Central memory CD8-positive, alpha-beta T cell (primary cell): ENCODE data around the gene FAM89B.

Source experiments
- ATAC-seq: fragments of 150-1000 bp; cut with Tn5 transposase; replicated peaks from 2 replicates; pipeline ENCODE4 v1.10.0; 2022; ENCODE audit warnings: mild to moderate bottlenecking, moderate FRiP score, moderate number of reproducible peaks; ENCODE audit not compliant: poor library complexity, severe bottlenecking; ENCODE audit errors: extremely low read depth
- DNase-seq, 2 donors: peaks; one replicate each; pipeline ENCODE4 v3.0.0; 2021; ENCODE audit warnings: low spot score in 2 of 2
- H3K27ac Mint-ChIP-seq: one replicate; pipeline ENCODE4 v1.8.0; 2022; ENCODE audit warnings: low read depth, mild to moderate bottlenecking, moderate library complexity, mixed read lengths
- H3K27me3 Mint-ChIP-seq: one replicate; pipeline ENCODE4 v1.8.0; 2022; ENCODE audit warnings: mixed read lengths
- H3K36me3 Mint-ChIP-seq: one replicate; pipeline ENCODE4 v1.8.0; 2022; ENCODE audit warnings: mild to moderate bottlenecking, moderate library complexity, mixed read lengths; ENCODE audit not compliant: insufficient read depth
- H3K4me1 Mint-ChIP-seq: one replicate; pipeline ENCODE4 v1.8.0; 2022; ENCODE audit warnings: mixed read lengths
- H3K4me3 Mint-ChIP-seq: one replicate; pipeline ENCODE4 v1.8.0; 2022; ENCODE audit warnings: mild to moderate bottlenecking, moderate library complexity, mixed read lengths
- H3K9me3 Mint-ChIP-seq: one replicate; pipeline ENCODE4 v1.8.0; 2022; ENCODE audit warnings: mixed read lengths

FAM89B gene

GRCh38 chr11:65576232-65576866, 4.0 kb downstream of the FAM89B start:
- H3K4me1 Mint-ChIP-seq, result peaks cover 60% of the 10 kb centered on the region
- H3K9me3 Mint-ChIP-seq, result no peaks in the 10 kb centered on the region
- H3K4me3 Mint-ChIP-seq, result peak overlapping the region; percentile 97
- H3K36me3 Mint-ChIP-seq, result peaks cover 42% of the 10 kb centered on the region
- no peak for ATAC-seq
- H3K27ac Mint-ChIP-seq, result peak overlapping the region; percentile 57
- DNase-seq, result no peak
- H3K27me3 Mint-ChIP-seq, result no peaks in the 10 kb centered on the region

GRCh38 chr11:65576867-65577755, 4.8 kb downstream of the FAM89B start:
- Mint-ChIP-seq H3K4me1 (peaks cover 59% of the 10 kb centered on the region), H3K4me3 (peak overlapping the region; percentile 97), H3K27ac (peak overlapping the region; percentile 57), H3K9me3 (no peaks in the 10 kb centered on the region), H3K27me3 (no peaks in the 10 kb centered on the region), H3K36me3 (peaks cover 40% of the 10 kb centered on the region)
- DNase-seq, result peak in 1 of 2 donors; percentile 18
- ATAC-seq, result no peak

- Mint-ChIP-seq H3K27me3 (no peaks in the 10 kb centered on the region), H3K27ac (peak overlapping the region; percentile 39), H3K4me3 (peak overlapping the region; percentile 97), H3K36me3 (peaks cover 37% of the 10 kb centered on the region), H3K9me3 (no peaks in the 10 kb centered on the region), H3K4me1 (peaks cover 61% of the 10 kb centered on the region)
- DNase-seq (no peak), ATAC-seq (no peak)
Observed at GRCh38 chr11:65577756-65578109, 5.4 kb downstream of the FAM89B start.

- peaks cover 36% of the 10 kb centered on the region for H3K36me3 Mint-ChIP-seq
- H3K9me3 Mint-ChIP-seq, result no peaks in the 10 kb centered on the region
- H3K27ac Mint-ChIP-seq, result peak overlapping the region; percentile 39
- peaks cover 61% of the 10 kb centered on the region for H3K4me1 Mint-ChIP-seq
- ATAC-seq (no peak), DNase-seq (no peak)
- H3K4me3 Mint-ChIP-seq, result peak overlapping the region; percentile 97
- no peaks in the 10 kb centered on the region for H3K27me3 Mint-ChIP-seq
Observed at GRCh38 chr11:65578134-65578533, 5.8 kb downstream of the FAM89B start.

GRCh38 chr11:65578667-65579066, 6.3 kb downstream of the FAM89B start:
- Mint-ChIP-seq H3K27ac (peak overlapping the region; percentile 39), H3K9me3 (no peaks in the 10 kb centered on the region), H3K27me3 (no peaks in the 10 kb centered on the region), H3K36me3 (peaks cover 35% of the 10 kb centered on the region), H3K4me3 (peak overlapping the region; percentile 97), H3K4me1 (peaks cover 59% of the 10 kb centered on the region)
- ATAC-seq (no peak), DNase-seq (no peak)

GRCh38 chr11:65579291-65579690, 7.0 kb downstream of the FAM89B start:
- peaks cover 59% of the 10 kb centered on the region for H3K4me1 Mint-ChIP-seq
- no peak overlapping the region for H3K27ac Mint-ChIP-seq
- peaks cover 36% of the 10 kb centered on the region for H3K36me3 Mint-ChIP-seq
- no peaks in the 10 kb centered on the region for H3K9me3 Mint-ChIP-seq
- ATAC-seq, result no peak
- no peak for DNase-seq
- no peak overlapping the region for H3K4me3 Mint-ChIP-seq
- H3K27me3 Mint-ChIP-seq, result no peaks in the 10 kb centered on the region

- Mint-ChIP-seq H3K36me3 (peaks cover 30% of the 10 kb centered on the region), H3K9me3 (no peaks in the 10 kb centered on the region), H3K27ac (peak overlapping the region; percentile 88), H3K27me3 (no peaks in the 10 kb centered on the region), H3K4me1 (peaks cover 55% of the 10 kb centered on the region), H3K4me3 (no peak overlapping the region)
- DNase-seq (no peak), ATAC-seq (no peak)
Observed at GRCh38 chr11:65580031-65580692, 7.8 kb downstream of the FAM89B start.

- Mint-ChIP-seq H3K9me3 (no peaks in the 10 kb centered on the region), H3K4me1 (peaks cover 50% of the 10 kb centered on the region), H3K36me3 (peaks cover 26% of the 10 kb centered on the region), H3K4me3 (no peak overlapping the region), H3K27ac (peak overlapping the region; percentile 88), H3K27me3 (no peaks in the 10 kb centered on the region)
- ATAC-seq (no peak), DNase-seq (no peak)
Observed at GRCh38 chr11:65580756-65581155, 8.4 kb downstream of the FAM89B start.

- Mint-ChIP-seq H3K4me3 (no peak overlapping the region), H3K27ac (peak overlapping the region; percentile 82), H3K36me3 (peaks cover 24% of the 10 kb centered on the region), H3K27me3 (no peaks in the 10 kb centered on the region), H3K9me3 (no peaks in the 10 kb centered on the region), H3K4me1 (peaks cover 54% of the 10 kb centered on the region)
- no peak for ATAC-seq
- DNase-seq, result no peak
Observed at GRCh38 chr11:65581928-65582327, 9.6 kb downstream of the FAM89B start.

- Mint-ChIP-seq H3K4me1 (peaks cover 56% of the 10 kb centered on the region), H3K9me3 (no peaks in the 10 kb centered on the region), H3K27me3 (no peaks in the 10 kb centered on the region), H3K27ac (peak overlapping the region; percentile 82), H3K4me3 (no peak overlapping the region), H3K36me3 (peaks cover 26% of the 10 kb centered on the region)
- ATAC-seq (no peak), DNase-seq (no peak)
Observed at GRCh38 chr11:65583589-65583988, 11.3 kb downstream of the FAM89B start.

GRCh38 chr11:65584106-65584505, 11.8 kb downstream of the FAM89B start:
- peaks cover 58% of the 10 kb centered on the region for H3K4me1 Mint-ChIP-seq
- no peak overlapping the region for H3K4me3 Mint-ChIP-seq
- H3K27me3 Mint-ChIP-seq, result no peaks in the 10 kb centered on the region
- H3K27ac Mint-ChIP-seq, result no peak overlapping the region
- peaks cover 26% of the 10 kb centered on the region for H3K36me3 Mint-ChIP-seq
- ATAC-seq (no peak), DNase-seq (no peak)
- no peaks in the 10 kb centered on the region for H3K9me3 Mint-ChIP-seq

- Mint-ChIP-seq H3K27ac (no peak overlapping the region), H3K36me3 (peaks cover 22% of the 10 kb centered on the region), H3K27me3 (no peaks in the 10 kb centered on the region), H3K4me3 (no peak overlapping the region), H3K9me3 (no peaks in the 10 kb centered on the region), H3K4me1 (peaks cover 56% of the 10 kb centered on the region)
- DNase-seq (no peak), ATAC-seq (no peak)
Observed at GRCh38 chr11:65584723-65585171, 12.4 kb downstream of the FAM89B start.
